HEK293 (cell line): ENCODE data around the gene TGFBI.

Experiments used
- OSR2 ChIP-seq: fragments of 450-650 bp; formaldehyde crosslinking; IDR thresholded peaks from 2 replicates; pipeline ENCODE4 v1.5.1; 2016; ENCODE audit warnings: missing biosample characterization, missing genetic modification characterization
- SCRT1 ChIP-seq: fragments of 450-650 bp; formaldehyde crosslinking; IDR thresholded peaks from 2 replicates; pipeline ENCODE4 v1.5.1; 2016; ENCODE audit warnings: missing biosample characterization, missing genetic modification characterization, borderline replicate concordance
- ZBTB21 ChIP-seq: fragments of 450-650 bp; formaldehyde crosslinking; IDR thresholded peaks from 2 replicates; pipeline ENCODE4 v1.5.1; 2017; ENCODE audit warnings: missing biosample characterization, missing genetic modification characterization
- ZNF274 ChIP-seq, 2 experiments: fragments of 200-500 bp in 1 of 2; fragments of 450-650 bp in 1 of 2; sonication (Bioruptor generic) in 1 of 2; formaldehyde crosslinking in 1 of 2; IDR thresholded peaks; 2 replicates each; pipeline versions ENCODE4 v1.5.1 to v1.6.1; 2014 to 2016; ENCODE audit warnings: borderline replicate concordance in 1 of 2, inconsistent platforms in 1 of 2, low read length in 1 of 2, missing biosample characterization in 1 of 2, missing genetic modification characterization in 1 of 2
- ZNF558 ChIP-seq: fragments of 450-650 bp; formaldehyde crosslinking; IDR thresholded peaks from 2 replicates; pipeline ENCODE4 v1.5.1; 2016; ENCODE audit warnings: missing biosample characterization, missing genetic modification characterization
- TF ChIP-seq, protein P1 (sequence below): fragments of 450-650 bp; formaldehyde crosslinking; IDR thresholded peaks from 2 replicates; pipeline ENCODE4 v1.5.1; 2016; ENCODE audit warnings: missing biosample characterization, missing genetic modification characterization
- TF ChIP-seq, protein P2 (sequence below): fragments of 450-650 bp; formaldehyde crosslinking; IDR thresholded peaks from 2 replicates; pipeline ENCODE4 v1.5.1; 2016; ENCODE audit warnings: missing biosample characterization, missing genetic modification characterization
- TF ChIP-seq, protein P3 (sequence below): fragments of 450-650 bp; formaldehyde crosslinking; IDR thresholded peaks from 2 replicates; pipeline ENCODE4 v1.5.1; 2016; ENCODE audit warnings: missing biosample characterization, missing genetic modification characterization
- TF ChIP-seq, protein P4 (sequence below): fragments of 450-650 bp; formaldehyde crosslinking; IDR thresholded peaks from 2 replicates; pipeline ENCODE4 v1.5.1; 2016; ENCODE audit warnings: missing biosample characterization, missing genetic modification characterization
- TF ChIP-seq, protein P5 (sequence below): fragments of 450-650 bp; formaldehyde crosslinking; IDR thresholded peaks from 2 replicates; pipeline ENCODE4 v1.5.1; 2017; ENCODE audit warnings: missing biosample characterization, missing genetic modification characterization

DNA sequence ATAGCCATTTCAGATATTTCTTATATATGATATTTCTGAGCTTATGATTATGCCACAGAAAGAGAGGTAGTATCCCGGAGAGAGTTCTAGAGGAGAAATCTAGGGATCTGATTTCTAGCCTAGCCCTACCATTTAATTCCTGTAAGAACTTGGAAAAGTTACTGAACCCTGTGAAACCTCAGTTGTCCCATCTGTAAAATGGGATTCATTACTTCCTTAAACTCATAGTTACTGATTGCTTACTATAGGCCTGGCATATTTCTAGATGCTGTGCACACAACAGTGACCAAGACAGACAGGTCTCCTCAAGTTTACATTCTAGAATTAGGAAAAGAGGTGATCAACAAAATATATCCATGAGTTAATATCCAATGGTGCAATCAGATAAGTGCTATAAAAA lies 73.1 kb downstream of the TGFBI start:
- TF ChIP-seq OSR2, result no peak
- TF ChIP-seq, protein P1, sequence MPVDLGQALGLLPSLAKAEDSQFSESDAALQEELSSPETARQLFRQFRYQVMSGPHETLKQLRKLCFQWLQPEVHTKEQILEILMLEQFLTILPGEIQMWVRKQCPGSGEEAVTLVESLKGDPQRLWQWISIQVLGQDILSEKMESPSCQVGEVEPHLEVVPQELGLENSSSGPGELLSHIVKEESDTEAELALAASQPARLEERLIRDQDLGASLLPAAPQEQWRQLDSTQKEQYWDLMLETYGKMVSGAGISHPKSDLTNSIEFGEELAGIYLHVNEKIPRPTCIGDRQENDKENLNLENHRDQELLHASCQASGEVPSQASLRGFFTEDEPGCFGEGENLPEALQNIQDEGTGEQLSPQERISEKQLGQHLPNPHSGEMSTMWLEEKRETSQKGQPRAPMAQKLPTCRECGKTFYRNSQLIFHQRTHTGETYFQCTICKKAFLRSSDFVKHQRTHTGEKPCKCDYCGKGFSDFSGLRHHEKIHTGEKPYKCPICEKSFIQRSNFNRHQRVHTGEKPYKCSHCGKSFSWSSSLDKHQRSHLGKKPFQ, result no peak
- TF ChIP-seq, protein P2, sequence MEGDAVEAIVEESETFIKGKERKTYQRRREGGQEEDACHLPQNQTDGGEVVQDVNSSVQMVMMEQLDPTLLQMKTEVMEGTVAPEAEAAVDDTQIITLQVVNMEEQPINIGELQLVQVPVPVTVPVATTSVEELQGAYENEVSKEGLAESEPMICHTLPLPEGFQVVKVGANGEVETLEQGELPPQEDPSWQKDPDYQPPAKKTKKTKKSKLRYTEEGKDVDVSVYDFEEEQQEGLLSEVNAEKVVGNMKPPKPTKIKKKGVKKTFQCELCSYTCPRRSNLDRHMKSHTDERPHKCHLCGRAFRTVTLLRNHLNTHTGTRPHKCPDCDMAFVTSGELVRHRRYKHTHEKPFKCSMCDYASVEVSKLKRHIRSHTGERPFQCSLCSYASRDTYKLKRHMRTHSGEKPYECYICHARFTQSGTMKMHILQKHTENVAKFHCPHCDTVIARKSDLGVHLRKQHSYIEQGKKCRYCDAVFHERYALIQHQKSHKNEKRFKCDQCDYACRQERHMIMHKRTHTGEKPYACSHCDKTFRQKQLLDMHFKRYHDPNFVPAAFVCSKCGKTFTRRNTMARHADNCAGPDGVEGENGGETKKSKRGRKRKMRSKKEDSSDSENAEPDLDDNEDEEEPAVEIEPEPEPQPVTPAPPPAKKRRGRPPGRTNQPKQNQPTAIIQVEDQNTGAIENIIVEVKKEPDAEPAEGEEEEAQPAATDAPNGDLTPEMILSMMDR (tag by site-specific recombination), result no peak
- no peak for TF ChIP-seq SCRT1
- TF ChIP-seq, protein P3, sequence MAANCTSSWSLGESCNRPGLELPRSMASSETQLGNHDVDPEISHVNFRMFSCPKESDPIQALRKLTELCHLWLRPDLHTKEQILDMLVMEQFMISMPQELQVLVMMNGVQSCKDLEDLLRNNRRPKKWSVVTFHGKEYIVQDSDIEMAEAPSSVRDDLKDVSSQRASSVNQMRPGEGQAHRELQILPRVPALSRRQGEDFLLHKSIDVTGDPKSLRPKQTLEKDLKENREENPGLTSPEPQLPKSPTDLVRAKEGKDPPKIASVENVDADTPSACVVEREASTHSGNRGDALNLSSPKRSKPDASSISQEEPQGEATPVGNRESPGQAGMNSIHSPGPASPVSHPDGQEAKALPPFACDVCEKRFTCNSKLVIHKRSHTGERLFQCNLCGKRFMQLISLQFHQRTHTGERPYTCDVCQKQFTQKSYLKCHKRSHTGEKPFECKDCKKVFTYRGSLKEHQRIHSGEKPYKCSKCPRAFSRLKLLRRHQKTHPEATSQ, result no peak
- TF ChIP-seq ZBTB21 (tag by site-specific recombination), result no peak
- TF ChIP-seq, protein P4, sequence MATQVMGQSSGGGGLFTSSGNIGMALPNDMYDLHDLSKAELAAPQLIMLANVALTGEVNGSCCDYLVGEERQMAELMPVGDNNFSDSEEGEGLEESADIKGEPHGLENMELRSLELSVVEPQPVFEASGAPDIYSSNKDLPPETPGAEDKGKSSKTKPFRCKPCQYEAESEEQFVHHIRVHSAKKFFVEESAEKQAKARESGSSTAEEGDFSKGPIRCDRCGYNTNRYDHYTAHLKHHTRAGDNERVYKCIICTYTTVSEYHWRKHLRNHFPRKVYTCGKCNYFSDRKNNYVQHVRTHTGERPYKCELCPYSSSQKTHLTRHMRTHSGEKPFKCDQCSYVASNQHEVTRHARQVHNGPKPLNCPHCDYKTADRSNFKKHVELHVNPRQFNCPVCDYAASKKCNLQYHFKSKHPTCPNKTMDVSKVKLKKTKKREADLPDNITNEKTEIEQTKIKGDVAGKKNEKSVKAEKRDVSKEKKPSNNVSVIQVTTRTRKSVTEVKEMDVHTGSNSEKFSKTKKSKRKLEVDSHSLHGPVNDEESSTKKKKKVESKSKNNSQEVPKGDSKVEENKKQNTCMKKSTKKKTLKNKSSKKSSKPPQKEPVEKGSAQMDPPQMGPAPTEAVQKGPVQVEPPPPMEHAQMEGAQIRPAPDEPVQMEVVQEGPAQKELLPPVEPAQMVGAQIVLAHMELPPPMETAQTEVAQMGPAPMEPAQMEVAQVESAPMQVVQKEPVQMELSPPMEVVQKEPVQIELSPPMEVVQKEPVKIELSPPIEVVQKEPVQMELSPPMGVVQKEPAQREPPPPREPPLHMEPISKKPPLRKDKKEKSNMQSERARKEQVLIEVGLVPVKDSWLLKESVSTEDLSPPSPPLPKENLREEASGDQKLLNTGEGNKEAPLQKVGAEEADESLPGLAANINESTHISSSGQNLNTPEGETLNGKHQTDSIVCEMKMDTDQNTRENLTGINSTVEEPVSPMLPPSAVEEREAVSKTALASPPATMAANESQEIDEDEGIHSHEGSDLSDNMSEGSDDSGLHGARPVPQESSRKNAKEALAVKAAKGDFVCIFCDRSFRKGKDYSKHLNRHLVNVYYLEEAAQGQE (tag by site-specific recombination), result no peak
- no peak for TF ChIP-seq ZNF558 (tag by site-specific recombination)
- TF ChIP-seq ZNF274 (IDR thresholded peaks at IDR 0.05; ENCODE audit: low read length), result no peak
- TF ChIP-seq ZNF274 (tag by site-specific recombination; IDR thresholded peaks at IDR 0.05; ENCODE audit: borderline replicate concordance), result no peak
- TF ChIP-seq, protein P5, sequence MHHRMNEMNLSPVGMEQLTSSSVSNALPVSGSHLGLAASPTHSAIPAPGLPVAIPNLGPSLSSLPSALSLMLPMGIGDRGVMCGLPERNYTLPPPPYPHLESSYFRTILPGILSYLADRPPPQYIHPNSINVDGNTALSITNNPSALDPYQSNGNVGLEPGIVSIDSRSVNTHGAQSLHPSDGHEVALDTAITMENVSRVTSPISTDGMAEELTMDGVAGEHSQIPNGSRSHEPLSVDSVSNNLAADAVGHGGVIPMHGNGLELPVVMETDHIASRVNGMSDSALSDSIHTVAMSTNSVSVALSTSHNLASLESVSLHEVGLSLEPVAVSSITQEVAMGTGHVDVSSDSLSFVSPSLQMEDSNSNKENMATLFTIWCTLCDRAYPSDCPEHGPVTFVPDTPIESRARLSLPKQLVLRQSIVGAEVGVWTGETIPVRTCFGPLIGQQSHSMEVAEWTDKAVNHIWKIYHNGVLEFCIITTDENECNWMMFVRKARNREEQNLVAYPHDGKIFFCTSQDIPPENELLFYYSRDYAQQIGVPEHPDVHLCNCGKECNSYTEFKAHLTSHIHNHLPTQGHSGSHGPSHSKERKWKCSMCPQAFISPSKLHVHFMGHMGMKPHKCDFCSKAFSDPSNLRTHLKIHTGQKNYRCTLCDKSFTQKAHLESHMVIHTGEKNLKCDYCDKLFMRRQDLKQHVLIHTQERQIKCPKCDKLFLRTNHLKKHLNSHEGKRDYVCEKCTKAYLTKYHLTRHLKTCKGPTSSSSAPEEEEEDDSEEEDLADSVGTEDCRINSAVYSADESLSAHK (tag by site-specific recombination), result no peak
